Heart left ventricle (tissue), 16 donors: Measurements from ENCODE around the gene TAPT1. TPM values are rescaled to one million over a fixed set of nuclear protein-coding genes. Genes with fewer than 3 reads are reported as not detected.
A peak's percentile ranks its signal among the peaks of the same experiment; 100 is the strongest.

Experiments used
- ATAC-seq, 4 donors: fragments of 200-7000 bp; cut with Tn5 transposase; one replicate each; pipeline ENCODE4 v1.9.1; 2020 to 2022; ENCODE audit warnings: moderate library complexity in 4 of 4, mild to moderate bottlenecking in 3 of 4, moderate number of reproducible peaks in 1 of 4
- DNase-seq, 5 donors: peaks; one replicate each; pipeline ENCODE4 v3.0.0-alpha.2; 2020
- H3K27ac ChIP-seq, 12 donors: fragments of 200-600 bp; sonication (generic) in 4 of 12; one replicate each; pipeline versions ENCODE4 v1.5.0 to v1.8.0; 2016 to 2022; ENCODE audit warnings: mild to moderate bottlenecking in 2 of 12
- H3K27me3 ChIP-seq, 9 donors: fragments of 200-600 bp; sonication (generic) in 2 of 9; one replicate each; pipeline versions ENCODE4 v1.5.1 to v1.8.0; 2016 to 2022; ENCODE audit warnings: mild to moderate bottlenecking in 3 of 9
- H3K36me3 ChIP-seq, 9 donors: fragments of 200-600 bp; sonication (generic) in 2 of 9; one replicate each; pipeline versions ENCODE4 v1.5.0 to v1.8.0; 2018 to 2022; ENCODE audit warnings: mild to moderate bottlenecking in 2 of 9
- H3K4me1 ChIP-seq, 12 donors: fragments of 200-600 bp; sonication (generic) in 4 of 12; one replicate each; pipeline versions ENCODE4 v1.5.0 to v1.8.0; 2016 to 2022; ENCODE audit warnings: mild to moderate bottlenecking in 3 of 12
- H3K4me3 ChIP-seq, 12 donors: fragments of 200-600 bp; sonication (generic) in 4 of 12; one replicate each; pipeline versions ENCODE4 v1.5.0 to v1.8.0; 2017 to 2022; ENCODE audit warnings: mild to moderate bottlenecking in 9 of 12, moderate library complexity in 4 of 12
- H3K9me3 ChIP-seq, 12 donors: fragments of 200-600 bp; sonication (generic) in 4 of 12; one replicate each; pipeline versions ENCODE4 v1.5.0 to v1.8.0; 2016 to 2022; ENCODE audit warnings: mild to moderate bottlenecking in 1 of 12
- POLR2A ChIP-seq, 2 donors: fragments of 450-650 bp; IDR thresholded peaks; one replicate each; pipeline ENCODE4 v1.6.1; 2017; ENCODE audit warnings: antibody characterized with exemption in 2 of 2, mild to moderate bottlenecking in 2 of 2, moderate library complexity in 2 of 2
- whole genome bisulfite sequencing, 4 donors: extraction: QIAGEN DNeasy Blood & Tissue Kit in 2 of 4; methylation state at CpG; one replicate each; pipeline versions ENCODE4 v1.1.5 to v1.1.7; 2013 to 2018; 5-methylcytosine and 5-hydroxymethylcytosine counted together
- intact Hi-C, 10 donors: fragments of 100-400 bp; cut with DNase I; formaldehyde crosslinking; loops; one replicate each; pipeline versions ENCODE4 v1.11.1 to v1.14.2; 2022
- polyA plus RNA-seq, 2 donors: library from polyadenylated mRNA; stranded (reverse); fragments of 200-250 nt; gene quantifications; one replicate each; pipeline ENCODE4 v1.2.3, GENCODE V29; 2013
- total RNA-seq, 9 donors: library from RNA; depleted of rRNA in 2 of 9; stranded (reverse); fragments of >200 nt in 2 of 9; fragmentation: NEBNext Ultra II Directional in 3 of 9; extraction: Animal tissue kit (Norgen Biotek cat#: 25700) in 3 of 9; gene quantifications; one replicate each; pipeline versions ENCODE4 v1.1.0 to v1.2.4, GENCODE V29; 2016 to 2023
- TF ChIP-seq, protein P1 (sequence below), 12 donors: fragments of 200-600 bp; sonication (generic) in 4 of 12; IDR thresholded peaks; one replicate each; pipeline versions ENCODE4 v1.5.0 to v1.8.0; 2018 to 2022; ENCODE audit warnings: antibody characterized with exemption in 12 of 12, mild to moderate bottlenecking in 5 of 12
- donor health status: ischemic (EF 13 %, LVEDD 7.1; RV severe dilation, severe dysfunction).
- donor health status: healthy with polysubstance abuse.
- donor health status: DM: no; HTN: yes; CAD: no.
- donor health status: DM: no; HTN: no; CAD: no.
- donor health status: ischemic (EF 25% LVEDD 6.9; RV normal size, moderate dysfunction).
- donor health status: ischemic (EF 25% LVEDD 5.7; RV mildly dilated, moderate dysfunction).
- donor health status: healthy.
- donor health status: DM: yes; HTN: yes; CAD: no.
- donor health status: ischemic (EF 35%, LVEDD 5.7; RV mildly dilated, moderate dysfunction).
- donor health status: nonischemic (EF 11% LVEDD 7.7; RV severe dilation, severe dysfunction).
- donor health status: DM: yes; HTN: yes; CAD: no.
- donor health status: PGD.
- donor health status: ischemic (EF 29% LVEDD 5.4; RV normal size, mild dysfunction).
- donor health status: nonischemic (EF 23%, LVEDD 6.1; RV moderate dilation, normal function).

Gene TAPT1
- total and polyA plus RNA-seq, 11 donors: 12.3 to 53.4 (median 34.9) TPM

GRCh38 chr4:16231570-16232245 lies 5.4 kb upstream of the TAPT1 start:
- Histone ChIP-seq H3K4me3 (peak overlapping the region in 8 of 12 donors; percentile 4 to 45 (median 10)), H3K9me3 (no peaks in the 10 kb centered on the region), H3K27ac (peak overlapping the region in 11 of 12 donors; percentile 3 to 58 (median 36)), H3K4me1 (peaks cover 0 to 45% (median 24%) of the 10 kb centered on the region in 12 donors), H3K36me3 (no peaks in the 10 kb centered on the region), H3K27me3 (no peaks in the 10 kb centered on the region)
- intact Hi-C loops: no loop called here
- DNase-seq (no peak), ATAC-seq (no peak)
- TF ChIP-seq, protein P1, sequence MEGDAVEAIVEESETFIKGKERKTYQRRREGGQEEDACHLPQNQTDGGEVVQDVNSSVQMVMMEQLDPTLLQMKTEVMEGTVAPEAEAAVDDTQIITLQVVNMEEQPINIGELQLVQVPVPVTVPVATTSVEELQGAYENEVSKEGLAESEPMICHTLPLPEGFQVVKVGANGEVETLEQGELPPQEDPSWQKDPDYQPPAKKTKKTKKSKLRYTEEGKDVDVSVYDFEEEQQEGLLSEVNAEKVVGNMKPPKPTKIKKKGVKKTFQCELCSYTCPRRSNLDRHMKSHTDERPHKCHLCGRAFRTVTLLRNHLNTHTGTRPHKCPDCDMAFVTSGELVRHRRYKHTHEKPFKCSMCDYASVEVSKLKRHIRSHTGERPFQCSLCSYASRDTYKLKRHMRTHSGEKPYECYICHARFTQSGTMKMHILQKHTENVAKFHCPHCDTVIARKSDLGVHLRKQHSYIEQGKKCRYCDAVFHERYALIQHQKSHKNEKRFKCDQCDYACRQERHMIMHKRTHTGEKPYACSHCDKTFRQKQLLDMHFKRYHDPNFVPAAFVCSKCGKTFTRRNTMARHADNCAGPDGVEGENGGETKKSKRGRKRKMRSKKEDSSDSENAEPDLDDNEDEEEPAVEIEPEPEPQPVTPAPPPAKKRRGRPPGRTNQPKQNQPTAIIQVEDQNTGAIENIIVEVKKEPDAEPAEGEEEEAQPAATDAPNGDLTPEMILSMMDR (IDR thresholded peaks at IDR 0.05): no peak
- TF ChIP-seq POLR2A (IDR thresholded peaks at IDR 0.05): no peak
- WGBS, 4 donors: 35 to 47% (median 35%) methylated on average over 4 of the region's 4 CpGs

- no peak for TF ChIP-seq POLR2A (IDR thresholded peaks at IDR 0.05)
- TF ChIP-seq, protein P1 (IDR thresholded peaks at IDR 0.05): no peak
- H3K4me3 ChIP-seq: no peak overlapping the region
- H3K27ac ChIP-seq: peak overlapping the region in 4 of 12 donors; percentile 36 to 48 (median 43)
- no peaks in the 10 kb centered on the region for H3K9me3 ChIP-seq
- DNase-seq (no peak), ATAC-seq (no peak)
- no peaks in the 10 kb centered on the region for H3K27me3 ChIP-seq
- WGBS, 4 donors: 58 to 69% (median 65%) methylated on average over 2 of the region's 2 CpGs
- no peaks in the 10 kb centered on the region for H3K36me3 ChIP-seq
- H3K4me1 ChIP-seq: peaks cover 0 to 49% (median 24%) of the 10 kb centered on the region in 12 donors
- intact Hi-C loops: no loop called here
These were observed 4.0 kb upstream of the TAPT1 start for GRCh38 chr4:16230308-16230707.

- Histone ChIP-seq H3K27ac (peak overlapping the region in 1 of 12 donors; percentile 42), H3K36me3 (no peaks in the 10 kb centered on the region), H3K9me3 (no peaks in the 10 kb centered on the region), H3K4me1 (peaks cover 0 to 56% (median 31%) of the 10 kb centered on the region in 12 donors), H3K27me3 (no peaks in the 10 kb centered on the region), H3K4me3 (no peak overlapping the region)
- TF ChIP-seq, protein P1 (IDR thresholded peaks at IDR 0.05): no peak
- no peak for TF ChIP-seq POLR2A (IDR thresholded peaks at IDR 0.05)
- DNase-seq (no peak), ATAC-seq (no peak)
- WGBS, 4 donors: 93 to 97% (median 94%) methylated on average over 2 of the region's 2 CpGs
- intact Hi-C loops: no loop called here
These were observed 3.3 kb upstream of the TAPT1 start for GRCh38 chr4:16229604-16230003.

DNA sequence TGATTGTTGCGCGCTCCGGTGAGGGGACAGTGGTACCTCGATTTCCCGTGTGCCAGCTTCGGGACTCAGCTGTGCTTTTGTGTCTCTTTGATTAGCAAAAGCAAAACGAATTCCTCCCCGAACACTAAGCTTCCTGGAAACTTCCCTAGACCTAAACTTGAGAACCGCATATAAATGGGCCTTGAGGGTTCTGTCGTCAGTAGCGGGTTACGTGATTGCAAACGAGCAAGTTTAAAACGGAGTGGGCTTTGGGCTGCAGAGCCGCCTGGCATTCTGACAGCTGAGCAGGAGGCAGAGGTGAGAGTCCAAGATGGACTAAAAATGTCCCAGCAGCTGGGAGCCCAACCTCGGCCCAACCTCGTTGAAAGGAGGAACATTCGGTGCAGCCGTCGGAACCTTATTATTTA lies 1.2 kb upstream of the TAPT1 start:
- peak; percentile 5 to 41 (median 28) for ATAC-seq
- intact Hi-C loops: no loop called here
- TF ChIP-seq, protein P1 (IDR thresholded peaks at IDR 0.05): no peak
- no peak for TF ChIP-seq POLR2A (IDR thresholded peaks at IDR 0.05)

More for the DNA sequence above, 1.2 kb upstream of the TAPT1 start:
- Histone ChIP-seq H3K27ac (peak overlapping the region; percentile 95 to 99 (median 97)), H3K27me3 (no peaks in the 10 kb centered on the region), H3K4me1 (peaks cover 0 to 72% (median 49%) of the 10 kb centered on the region in 12 donors), H3K4me3 (peak overlapping the region; percentile 72 to 93 (median 87)), H3K9me3 (no peaks in the 10 kb centered on the region), H3K36me3 (no peaks in the 10 kb centered on the region)
- WGBS, 4 donors: 2 to 7% (median 3%) methylated on average over 20 of the region's 20 CpGs
- peak; percentile 33 to 70 (median 56) for DNase-seq
